ENCODE data around the gene EIF4G1. TPM values are rescaled to one million over a fixed set of nuclear protein-coding genes. Genes with fewer than 3 reads are reported as not detected.

Gene EIF4G1
- total RNA-seq, 1 experiment from 2014 or later: 496 TPM

DNA sequence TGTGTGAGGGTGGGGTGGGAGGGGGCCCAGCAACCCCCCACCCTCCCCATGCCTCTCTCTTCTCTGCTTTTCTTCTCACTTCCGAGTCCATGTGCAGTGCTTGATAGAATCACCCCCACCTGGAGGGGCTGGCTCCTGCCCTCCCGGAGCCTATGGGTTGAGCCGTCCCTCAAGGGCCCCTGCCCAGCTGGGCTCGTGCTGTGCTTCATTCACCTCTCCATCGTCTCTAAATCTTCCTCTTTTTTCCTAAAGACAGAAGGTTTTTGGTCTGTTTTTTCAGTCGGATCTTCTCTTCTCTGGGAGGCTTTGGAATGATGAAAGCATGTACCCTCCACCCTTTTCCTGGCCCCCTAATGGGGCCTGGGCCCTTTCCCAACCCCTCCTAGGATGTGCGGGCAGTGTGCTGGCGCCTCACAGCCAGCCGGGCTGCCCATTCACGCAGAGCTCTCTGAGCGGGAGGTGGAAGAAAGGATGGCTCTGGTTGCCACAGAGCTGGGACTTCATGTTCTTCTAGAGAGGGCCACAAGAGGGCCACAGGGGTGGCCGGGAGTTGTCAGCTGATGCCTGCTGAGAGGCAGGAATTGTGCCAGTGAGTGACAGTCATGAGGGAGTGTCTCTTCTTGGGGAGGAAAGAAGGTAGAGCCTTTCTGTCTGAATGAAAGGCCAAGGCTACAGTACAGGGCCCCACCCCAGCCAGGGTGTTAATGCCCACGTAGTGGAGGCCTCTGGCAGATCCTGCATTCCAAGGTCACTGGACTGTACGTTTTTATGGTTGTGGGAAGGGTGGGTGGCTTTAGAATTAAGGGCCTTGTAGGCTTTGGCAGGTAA is 31.1 kb downstream of the EIF4G1 start:
- POLR2A ChIA-PET: interaction anchor here (0.6 to 1.3 kb wide), 6 partner anchors 8 to 28 kb away, joined by 3 to 6 read pairs (median 4); partner anchors contain the start of gene FAM131A
- ATAC-seq (peak; percentile 90), DNase-seq (ENCODE audit: low read depth, low spot score) (peak; percentile 80)
- Histone ChIP-seq H3K27me3 (ENCODE audit: insufficient read depth, low read length) (no peaks in the 10 kb centered on the region), H3K4me3 (replicated peaks in 1 of 2; ENCODE audit: low read depth in 1 of 2, low read length in 2 of 2) (no peak overlapping the region), H3K4me2 (ENCODE audit: low read length) (peak overlapping the region; percentile 56), H3K9me2 (ENCODE audit: insufficient read depth) (no peaks in the 10 kb centered on the region), H3K27ac (ENCODE audit: low read depth, low read length) (peak overlapping the region; percentile 40), H3K36me3 (ENCODE audit: control insufficient read depth in 1 of 2, insufficient read depth in 2 of 2, low read length in 2 of 2) (peaks cover 5 to 9% of the 10 kb centered on the region in 2 experiments; a peak in 2 of 4 replicates), H2AFZ (ENCODE audit: low read depth, low read length, poor library complexity, severe bottlenecking) (no peak overlapping the region), H3K79me2 (ENCODE audit: insufficient read depth, low read length) (no peaks in the 10 kb centered on the region), H4K20me1 (ENCODE audit: insufficient read depth) (no peaks in the 10 kb centered on the region), H3K4me1 (ENCODE audit: control insufficient read depth in 1 of 2, insufficient read depth in 2 of 2, low read length in 2 of 2) (peaks cover 9 to 14% of the 10 kb centered on the region in 2 experiments), H3K9ac (ENCODE audit: low read length) (peak overlapping the region; percentile 10; the same call in 1 of the 2 replicates), H3K9me3 (ENCODE audit: control insufficient read depth in 1 of 2, insufficient read depth in 1 of 2, low read depth in 1 of 2, low read length in 2 of 2) (no peaks in the 10 kb centered on the region)
- RAD21 ChIA-PET (ENCODE audit: low non-redundant PET in 1 of 2, low total read pairs in 2 of 2, uncharacterized antibody in 2 of 2, unreplicated experiment in 2 of 2): no interaction called here
- no TSS peak for BruUV-seq (replicated peaks)
- intact Hi-C loops (cut with micrococcal nuclease): no loop called here
- TF ChIP-seq, protein P1, sequence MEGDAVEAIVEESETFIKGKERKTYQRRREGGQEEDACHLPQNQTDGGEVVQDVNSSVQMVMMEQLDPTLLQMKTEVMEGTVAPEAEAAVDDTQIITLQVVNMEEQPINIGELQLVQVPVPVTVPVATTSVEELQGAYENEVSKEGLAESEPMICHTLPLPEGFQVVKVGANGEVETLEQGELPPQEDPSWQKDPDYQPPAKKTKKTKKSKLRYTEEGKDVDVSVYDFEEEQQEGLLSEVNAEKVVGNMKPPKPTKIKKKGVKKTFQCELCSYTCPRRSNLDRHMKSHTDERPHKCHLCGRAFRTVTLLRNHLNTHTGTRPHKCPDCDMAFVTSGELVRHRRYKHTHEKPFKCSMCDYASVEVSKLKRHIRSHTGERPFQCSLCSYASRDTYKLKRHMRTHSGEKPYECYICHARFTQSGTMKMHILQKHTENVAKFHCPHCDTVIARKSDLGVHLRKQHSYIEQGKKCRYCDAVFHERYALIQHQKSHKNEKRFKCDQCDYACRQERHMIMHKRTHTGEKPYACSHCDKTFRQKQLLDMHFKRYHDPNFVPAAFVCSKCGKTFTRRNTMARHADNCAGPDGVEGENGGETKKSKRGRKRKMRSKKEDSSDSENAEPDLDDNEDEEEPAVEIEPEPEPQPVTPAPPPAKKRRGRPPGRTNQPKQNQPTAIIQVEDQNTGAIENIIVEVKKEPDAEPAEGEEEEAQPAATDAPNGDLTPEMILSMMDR (IDR thresholded peaks at IDR 0.05 in 2 of 3, conservative IDR thresholded peaks at IDR 0.05 in 1 of 3; ENCODE audit: borderline replicate concordance in 1 of 3, insufficient read depth in 1 of 3, low read depth in 2 of 3, low read length in 2 of 3): peak; percentile 67 to 79 (median 70)
- no peak for TF ChIP-seq SIN3A (IDR thresholded peaks at IDR 0.05; ENCODE audit: low read depth)
- no peak for TF ChIP-seq EZH2 (IDR thresholded peaks at IDR 0.05)
- no peak for TF ChIP-seq ZNF274 (IDR thresholded peaks at IDR 0.05; ENCODE audit: low read depth, low read length)
- no peak for TF ChIP-seq REST (IDR thresholded peaks at IDR 0.05; ENCODE audit: low read depth)
- TF ChIP-seq POLR2A (IDR thresholded peaks at IDR 0.05; ENCODE audit: borderline replicate concordance, extremely low read depth, insufficient read depth, insufficient read length): no peak
- peak; percentile 55; the same call in 1 of the 2 replicates for TF ChIP-seq POLR2AphosphoS5 (IDR thresholded peaks at IDR 0.05; ENCODE audit: low read depth, low read length)
- TF ChIP-seq JUND (IDR thresholded peaks at IDR 0.05): no peak
- no peak; the same call in 1 of the 2 replicates for TF ChIP-seq RAD21 (IDR thresholded peaks at IDR 0.05; ENCODE audit: low read depth)
- TF ChIP-seq YY1 (IDR thresholded peaks at IDR 0.05; ENCODE audit: extremely low read depth, insufficient replicate concordance, low read depth, low read length): no peak
- TF ChIP-seq MAX (IDR thresholded peaks at IDR 0.05): peak; percentile 27; the same call in 1 of the 2 replicates
- peak; percentile 11; the same call in 1 of the 2 replicates for TF ChIP-seq SP1 (IDR thresholded peaks at IDR 0.05; ENCODE audit: low read depth)
- CTCF ChIA-PET: interaction anchor here (0.9 to 1.5 kb wide), 8 partner anchors 9 to 450 kb away, joined by 3 to 7 read pairs (median 4); partner anchors contain the start of genes FAM131A and POLR2H

Data from HCT116 (cell line).